GM23338 (cell line): ENCODE data around the gene ARL2BP. TPM values are rescaled to one million over a fixed set of nuclear protein-coding genes. Genes with fewer than 3 reads are reported as not detected.

Source experiments
- ATAC-seq: fragments of 200-7000 bp; cut with Tn5 transposase; 3 replicates; pipeline ENCODE4 v1.9.1; 2020
- DNase-seq: peaks from one replicate; pipeline ENCODE4 v3.0.0-alpha.2; 2015; ENCODE audit warnings: low spot score
- H2AFZ ChIP-seq: fragments of 200-600 bp; sonication (generic); 2 replicates; pipeline ENCODE4 v1.8.0; 2016; ENCODE audit warnings: antibody characterized with exemption, mild to moderate bottlenecking, moderate library complexity
- H3F3A ChIP-seq: fragments of 200-600 bp; sonication (generic); replicated peaks from 2 replicates; pipeline ENCODE4 v1.8.0; 2017; ENCODE audit warnings: antibody characterized with exemption, mixed run types, low read depth
- H3K27ac ChIP-seq: fragments of 200-600 bp; sonication (generic); 2 replicates; pipeline ENCODE4 v1.6.1; 2016; ENCODE audit warnings: low read depth
- H3K27me3 ChIP-seq: fragments of 200-600 bp; sonication (generic); 2 replicates; pipeline ENCODE4 v1.8.0; 2016; ENCODE audit warnings: mild to moderate bottlenecking, mixed run types, moderate library complexity; ENCODE audit not compliant: insufficient read depth
- H3K36me3 ChIP-seq: fragments of 200-600 bp; sonication (generic); 2 replicates; pipeline ENCODE4 v1.8.0; 2016; ENCODE audit warnings: mild to moderate bottlenecking; ENCODE audit not compliant: insufficient read depth
- H3K4me1 ChIP-seq: fragments of 200-600 bp; sonication (generic); 2 replicates; pipeline ENCODE4 v1.8.0; 2016; ENCODE audit warnings: mild to moderate bottlenecking, moderate library complexity; ENCODE audit not compliant: insufficient read depth
- H3K4me2 ChIP-seq: fragments of 200-600 bp; sonication (generic); 2 replicates; pipeline ENCODE4 v1.7.1; 2017; ENCODE audit warnings: mixed run types
- H3K4me3 ChIP-seq: fragments of 200-600 bp; sonication (generic); 2 replicates; pipeline ENCODE4 v1.6.1; 2016; ENCODE audit warnings: mixed run types
- H3K79me2 ChIP-seq: fragments of 200-600 bp; sonication (generic); replicated peaks from 2 replicates; pipeline ENCODE4 v1.8.0; 2017; ENCODE audit warnings: mild to moderate bottlenecking; ENCODE audit not compliant: insufficient read depth
- H3K9me2 ChIP-seq: fragments of 200-600 bp; sonication (generic); 2 replicates; pipeline ENCODE4 v1.8.0; 2017; ENCODE audit not compliant: insufficient read depth
- H4K20me1 ChIP-seq: fragments of 200-600 bp; sonication (generic); replicated peaks from 2 replicates; pipeline ENCODE4 v1.8.0; 2017; ENCODE audit warnings: mild to moderate bottlenecking; ENCODE audit not compliant: insufficient read depth
- H3K27ac Mint-ChIP-seq: 2 replicates; pipeline ENCODE4 v1.8.0; 2020; ENCODE audit warnings: inconsistent platforms, mild to moderate bottlenecking, moderate library complexity, mixed read lengths
- H3K27me3 Mint-ChIP-seq: 3 replicates; pipeline ENCODE4 v1.8.0; 2022; ENCODE audit warnings: low read depth, mild to moderate bottlenecking, moderate library complexity, mixed read lengths, inconsistent platforms; ENCODE audit not compliant: insufficient read depth, poor library complexity
- H3K36me3 Mint-ChIP-seq: 3 replicates; pipeline ENCODE4 v1.8.0; 2021; ENCODE audit warnings: low read depth, mild to moderate bottlenecking, inconsistent platforms, moderate library complexity, mixed read lengths
- H3K4me1 Mint-ChIP-seq: 3 replicates; pipeline ENCODE4 v1.8.0; 2020; ENCODE audit warnings: mild to moderate bottlenecking, inconsistent platforms, mixed read lengths
- H3K4me3 Mint-ChIP-seq: 3 replicates; pipeline ENCODE4 v1.8.0; 2021; ENCODE audit warnings: moderate library complexity, mild to moderate bottlenecking, inconsistent platforms, mixed read lengths
- H3K9me3 Mint-ChIP-seq: 3 replicates; pipeline ENCODE4 v1.8.0; 2020; ENCODE audit warnings: moderate library complexity, mild to moderate bottlenecking, inconsistent platforms, mixed read lengths
- CREB1 ChIP-seq: fragments of 250-450 bp; sonication (Bioruptor Pico); IDR thresholded peaks from 2 replicates; pipeline ENCODE4 v1.5.0; 2020; ENCODE audit warnings: low read depth, mild to moderate bottlenecking, moderate library complexity
- EZH2 ChIP-seq: fragments of 200-600 bp; sonication (generic); IDR thresholded peaks from one replicate; pipeline ENCODE4 v1.8.0; 2017; ENCODE audit warnings: antibody characterized with exemption, mild to moderate bottlenecking, low read depth; ENCODE audit not compliant: unreplicated experiment
- EZH2phosphoT487 ChIP-seq: fragments of 200-600 bp; sonication (generic); IDR thresholded peaks from one replicate; pipeline ENCODE4 v1.8.1; 2018; ENCODE audit warnings: antibody characterized with exemption; ENCODE audit not compliant: unreplicated experiment
- JUNB ChIP-seq: IDR thresholded peaks from one replicate; pipeline ENCODE4 v1.6.1; 2016; ENCODE audit warnings: antibody characterized with exemption; ENCODE audit not compliant: unreplicated experiment
- NANOG ChIP-seq: IDR thresholded peaks from 2 replicates; pipeline ENCODE4 v1.6.1; 2016; ENCODE audit warnings: antibody characterized with exemption, borderline replicate concordance
- POLR2AphosphoS5 ChIP-seq: IDR thresholded peaks from 2 replicates; pipeline ENCODE4 v1.6.1; 2016; ENCODE audit warnings: antibody characterized with exemption, low read depth
- STAT1 ChIP-seq: IDR thresholded peaks from one replicate; pipeline ENCODE4 v1.6.1; 2016; ENCODE audit warnings: antibody characterized with exemption; ENCODE audit not compliant: unreplicated experiment
- ZNF114 ChIP-seq: fragments of 250-450 bp; sonication (Bioruptor Pico); IDR thresholded peaks from 2 replicates; pipeline ENCODE4 v1.5.0; 2020; ENCODE audit warnings: mild to moderate bottlenecking, moderate library complexity
- ZNF331 ChIP-seq: fragments of 250-450 bp; sonication (Bioruptor Pico); IDR thresholded peaks from 2 replicates; pipeline ENCODE4 v1.5.0; 2020; ENCODE audit warnings: low read depth, mild to moderate bottlenecking, moderate library complexity
- polyA plus RNA-seq: library from polyadenylated mRNA; unstranded; fragments of >200 nt; fragmentation: Nextera tagmentation; extraction: Ambion mirVana; gene quantifications from 2 replicates; pipeline ENCODE4 v1.2.1, GENCODE V29; 2016
- total RNA-seq: library from RNA; depleted of rRNA; stranded (reverse); fragments of >200 nt; shearing (Covaris generic); gene quantifications from 2 replicates; pipeline ENCODE4 v1.2.3, GENCODE V29; 2014
- TF ChIP-seq, protein P1 (sequence below), 2 experiments: fragments of 200-600 bp in 1 of 2; sonication (generic) in 1 of 2; conservative IDR thresholded peaks; 2 replicates each; pipeline versions ENCODE4 v1.5.1 to v1.6.1; 2016 to 2017; ENCODE audit warnings: antibody characterized with exemption in 2 of 2, low read depth in 2 of 2, mild to moderate bottlenecking in 2 of 2, moderate library complexity in 1 of 2
- TF ChIP-seq, protein P2 (sequence below): IDR thresholded peaks from 2 replicates; pipeline ENCODE4 v1.6.1; 2016; ENCODE audit warnings: antibody characterized with exemption
- TF ChIP-seq, protein P3 (sequence below): IDR thresholded peaks from one replicate; pipeline ENCODE4 v1.6.1; 2018; ENCODE audit warnings: antibody characterized with exemption; ENCODE audit not compliant: unreplicated experiment
- TF ChIP-seq, protein P4 (sequence below): fragments of 250-450 bp; sonication (Bioruptor Pico); IDR thresholded peaks from 2 replicates; pipeline ENCODE4 v1.5.0; 2020; ENCODE audit warnings: mild to moderate bottlenecking, moderate library complexity

The ARL2BP gene
- total and polyA plus RNA-seq, 2 experiments from 2014 or later: 10.3 to 13.4 TPM

DNA sequence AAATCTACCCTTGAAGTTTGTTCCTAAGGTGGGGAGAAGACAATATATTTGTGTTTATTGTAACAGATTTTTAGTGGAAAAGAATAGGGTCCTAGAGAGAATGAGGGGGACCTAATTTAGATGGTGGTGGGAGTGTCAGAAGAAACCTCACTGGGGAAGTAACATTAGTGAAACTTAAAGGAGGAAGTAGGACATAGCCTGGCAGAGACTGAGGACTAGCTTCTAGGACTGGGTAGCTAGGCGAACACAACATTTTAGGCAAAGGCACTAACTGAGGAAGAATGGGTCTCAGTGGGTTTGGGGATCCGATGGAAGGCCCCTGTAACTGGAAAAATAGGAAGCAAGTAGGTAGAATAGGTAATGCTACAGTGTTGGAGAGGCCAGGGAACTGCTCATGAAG is 4.2 kb upstream of the ARL2BP start:
- no peaks in the 10 kb centered on the region for H3K27me3 ChIP-seq
- no peak overlapping the region for H3K4me3 Mint-ChIP-seq
- H3F3A ChIP-seq: peaks cover 5% of the 10 kb centered on the region; the same call in 1 of the 2 replicates
- no peak for DNase-seq
- no peak overlapping the region for H3K27ac Mint-ChIP-seq
- peaks cover 9% of the 10 kb centered on the region; the same call in 1 of the 2 replicates for H3K36me3 ChIP-seq
- peaks cover 15% of the 10 kb centered on the region for H3K36me3 Mint-ChIP-seq
- peaks cover 4% of the 10 kb centered on the region; the same call in 1 of the 2 replicates for H3K4me1 ChIP-seq
- no peaks in the 10 kb centered on the region for H4K20me1 ChIP-seq
- H3K4me3 ChIP-seq: no peak overlapping the region
- no peak overlapping the region for H3K27ac ChIP-seq
- H3K4me2 ChIP-seq: no peak overlapping the region
- no peaks in the 10 kb centered on the region for H3K79me2 ChIP-seq
- no peaks in the 10 kb centered on the region for H3K9me2 ChIP-seq
- ATAC-seq: no peak
- H3K9me3 Mint-ChIP-seq: no peaks in the 10 kb centered on the region
- TF ChIP-seq EZH2phosphoT487: no peak
- TF ChIP-seq STAT1: no peak
- TF ChIP-seq, protein P1, sequence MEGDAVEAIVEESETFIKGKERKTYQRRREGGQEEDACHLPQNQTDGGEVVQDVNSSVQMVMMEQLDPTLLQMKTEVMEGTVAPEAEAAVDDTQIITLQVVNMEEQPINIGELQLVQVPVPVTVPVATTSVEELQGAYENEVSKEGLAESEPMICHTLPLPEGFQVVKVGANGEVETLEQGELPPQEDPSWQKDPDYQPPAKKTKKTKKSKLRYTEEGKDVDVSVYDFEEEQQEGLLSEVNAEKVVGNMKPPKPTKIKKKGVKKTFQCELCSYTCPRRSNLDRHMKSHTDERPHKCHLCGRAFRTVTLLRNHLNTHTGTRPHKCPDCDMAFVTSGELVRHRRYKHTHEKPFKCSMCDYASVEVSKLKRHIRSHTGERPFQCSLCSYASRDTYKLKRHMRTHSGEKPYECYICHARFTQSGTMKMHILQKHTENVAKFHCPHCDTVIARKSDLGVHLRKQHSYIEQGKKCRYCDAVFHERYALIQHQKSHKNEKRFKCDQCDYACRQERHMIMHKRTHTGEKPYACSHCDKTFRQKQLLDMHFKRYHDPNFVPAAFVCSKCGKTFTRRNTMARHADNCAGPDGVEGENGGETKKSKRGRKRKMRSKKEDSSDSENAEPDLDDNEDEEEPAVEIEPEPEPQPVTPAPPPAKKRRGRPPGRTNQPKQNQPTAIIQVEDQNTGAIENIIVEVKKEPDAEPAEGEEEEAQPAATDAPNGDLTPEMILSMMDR (conservative IDR thresholded peaks at IDR 0.05; ENCODE audit: low read depth in 2 of 2): no peak
- TF ChIP-seq, protein P2, sequence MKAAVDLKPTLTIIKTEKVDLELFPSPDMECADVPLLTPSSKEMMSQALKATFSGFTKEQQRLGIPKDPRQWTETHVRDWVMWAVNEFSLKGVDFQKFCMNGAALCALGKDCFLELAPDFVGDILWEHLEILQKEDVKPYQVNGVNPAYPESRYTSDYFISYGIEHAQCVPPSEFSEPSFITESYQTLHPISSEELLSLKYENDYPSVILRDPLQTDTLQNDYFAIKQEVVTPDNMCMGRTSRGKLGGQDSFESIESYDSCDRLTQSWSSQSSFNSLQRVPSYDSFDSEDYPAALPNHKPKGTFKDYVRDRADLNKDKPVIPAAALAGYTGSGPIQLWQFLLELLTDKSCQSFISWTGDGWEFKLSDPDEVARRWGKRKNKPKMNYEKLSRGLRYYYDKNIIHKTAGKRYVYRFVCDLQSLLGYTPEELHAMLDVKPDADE: no peak
- no peak for TF ChIP-seq ZNF114 (CRISPR knock-in tag)
- no peak for TF ChIP-seq CREB1 (CRISPR knock-in tag)
- TF ChIP-seq, protein P3, sequence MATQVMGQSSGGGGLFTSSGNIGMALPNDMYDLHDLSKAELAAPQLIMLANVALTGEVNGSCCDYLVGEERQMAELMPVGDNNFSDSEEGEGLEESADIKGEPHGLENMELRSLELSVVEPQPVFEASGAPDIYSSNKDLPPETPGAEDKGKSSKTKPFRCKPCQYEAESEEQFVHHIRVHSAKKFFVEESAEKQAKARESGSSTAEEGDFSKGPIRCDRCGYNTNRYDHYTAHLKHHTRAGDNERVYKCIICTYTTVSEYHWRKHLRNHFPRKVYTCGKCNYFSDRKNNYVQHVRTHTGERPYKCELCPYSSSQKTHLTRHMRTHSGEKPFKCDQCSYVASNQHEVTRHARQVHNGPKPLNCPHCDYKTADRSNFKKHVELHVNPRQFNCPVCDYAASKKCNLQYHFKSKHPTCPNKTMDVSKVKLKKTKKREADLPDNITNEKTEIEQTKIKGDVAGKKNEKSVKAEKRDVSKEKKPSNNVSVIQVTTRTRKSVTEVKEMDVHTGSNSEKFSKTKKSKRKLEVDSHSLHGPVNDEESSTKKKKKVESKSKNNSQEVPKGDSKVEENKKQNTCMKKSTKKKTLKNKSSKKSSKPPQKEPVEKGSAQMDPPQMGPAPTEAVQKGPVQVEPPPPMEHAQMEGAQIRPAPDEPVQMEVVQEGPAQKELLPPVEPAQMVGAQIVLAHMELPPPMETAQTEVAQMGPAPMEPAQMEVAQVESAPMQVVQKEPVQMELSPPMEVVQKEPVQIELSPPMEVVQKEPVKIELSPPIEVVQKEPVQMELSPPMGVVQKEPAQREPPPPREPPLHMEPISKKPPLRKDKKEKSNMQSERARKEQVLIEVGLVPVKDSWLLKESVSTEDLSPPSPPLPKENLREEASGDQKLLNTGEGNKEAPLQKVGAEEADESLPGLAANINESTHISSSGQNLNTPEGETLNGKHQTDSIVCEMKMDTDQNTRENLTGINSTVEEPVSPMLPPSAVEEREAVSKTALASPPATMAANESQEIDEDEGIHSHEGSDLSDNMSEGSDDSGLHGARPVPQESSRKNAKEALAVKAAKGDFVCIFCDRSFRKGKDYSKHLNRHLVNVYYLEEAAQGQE: no peak
- TF ChIP-seq, protein P4, sequence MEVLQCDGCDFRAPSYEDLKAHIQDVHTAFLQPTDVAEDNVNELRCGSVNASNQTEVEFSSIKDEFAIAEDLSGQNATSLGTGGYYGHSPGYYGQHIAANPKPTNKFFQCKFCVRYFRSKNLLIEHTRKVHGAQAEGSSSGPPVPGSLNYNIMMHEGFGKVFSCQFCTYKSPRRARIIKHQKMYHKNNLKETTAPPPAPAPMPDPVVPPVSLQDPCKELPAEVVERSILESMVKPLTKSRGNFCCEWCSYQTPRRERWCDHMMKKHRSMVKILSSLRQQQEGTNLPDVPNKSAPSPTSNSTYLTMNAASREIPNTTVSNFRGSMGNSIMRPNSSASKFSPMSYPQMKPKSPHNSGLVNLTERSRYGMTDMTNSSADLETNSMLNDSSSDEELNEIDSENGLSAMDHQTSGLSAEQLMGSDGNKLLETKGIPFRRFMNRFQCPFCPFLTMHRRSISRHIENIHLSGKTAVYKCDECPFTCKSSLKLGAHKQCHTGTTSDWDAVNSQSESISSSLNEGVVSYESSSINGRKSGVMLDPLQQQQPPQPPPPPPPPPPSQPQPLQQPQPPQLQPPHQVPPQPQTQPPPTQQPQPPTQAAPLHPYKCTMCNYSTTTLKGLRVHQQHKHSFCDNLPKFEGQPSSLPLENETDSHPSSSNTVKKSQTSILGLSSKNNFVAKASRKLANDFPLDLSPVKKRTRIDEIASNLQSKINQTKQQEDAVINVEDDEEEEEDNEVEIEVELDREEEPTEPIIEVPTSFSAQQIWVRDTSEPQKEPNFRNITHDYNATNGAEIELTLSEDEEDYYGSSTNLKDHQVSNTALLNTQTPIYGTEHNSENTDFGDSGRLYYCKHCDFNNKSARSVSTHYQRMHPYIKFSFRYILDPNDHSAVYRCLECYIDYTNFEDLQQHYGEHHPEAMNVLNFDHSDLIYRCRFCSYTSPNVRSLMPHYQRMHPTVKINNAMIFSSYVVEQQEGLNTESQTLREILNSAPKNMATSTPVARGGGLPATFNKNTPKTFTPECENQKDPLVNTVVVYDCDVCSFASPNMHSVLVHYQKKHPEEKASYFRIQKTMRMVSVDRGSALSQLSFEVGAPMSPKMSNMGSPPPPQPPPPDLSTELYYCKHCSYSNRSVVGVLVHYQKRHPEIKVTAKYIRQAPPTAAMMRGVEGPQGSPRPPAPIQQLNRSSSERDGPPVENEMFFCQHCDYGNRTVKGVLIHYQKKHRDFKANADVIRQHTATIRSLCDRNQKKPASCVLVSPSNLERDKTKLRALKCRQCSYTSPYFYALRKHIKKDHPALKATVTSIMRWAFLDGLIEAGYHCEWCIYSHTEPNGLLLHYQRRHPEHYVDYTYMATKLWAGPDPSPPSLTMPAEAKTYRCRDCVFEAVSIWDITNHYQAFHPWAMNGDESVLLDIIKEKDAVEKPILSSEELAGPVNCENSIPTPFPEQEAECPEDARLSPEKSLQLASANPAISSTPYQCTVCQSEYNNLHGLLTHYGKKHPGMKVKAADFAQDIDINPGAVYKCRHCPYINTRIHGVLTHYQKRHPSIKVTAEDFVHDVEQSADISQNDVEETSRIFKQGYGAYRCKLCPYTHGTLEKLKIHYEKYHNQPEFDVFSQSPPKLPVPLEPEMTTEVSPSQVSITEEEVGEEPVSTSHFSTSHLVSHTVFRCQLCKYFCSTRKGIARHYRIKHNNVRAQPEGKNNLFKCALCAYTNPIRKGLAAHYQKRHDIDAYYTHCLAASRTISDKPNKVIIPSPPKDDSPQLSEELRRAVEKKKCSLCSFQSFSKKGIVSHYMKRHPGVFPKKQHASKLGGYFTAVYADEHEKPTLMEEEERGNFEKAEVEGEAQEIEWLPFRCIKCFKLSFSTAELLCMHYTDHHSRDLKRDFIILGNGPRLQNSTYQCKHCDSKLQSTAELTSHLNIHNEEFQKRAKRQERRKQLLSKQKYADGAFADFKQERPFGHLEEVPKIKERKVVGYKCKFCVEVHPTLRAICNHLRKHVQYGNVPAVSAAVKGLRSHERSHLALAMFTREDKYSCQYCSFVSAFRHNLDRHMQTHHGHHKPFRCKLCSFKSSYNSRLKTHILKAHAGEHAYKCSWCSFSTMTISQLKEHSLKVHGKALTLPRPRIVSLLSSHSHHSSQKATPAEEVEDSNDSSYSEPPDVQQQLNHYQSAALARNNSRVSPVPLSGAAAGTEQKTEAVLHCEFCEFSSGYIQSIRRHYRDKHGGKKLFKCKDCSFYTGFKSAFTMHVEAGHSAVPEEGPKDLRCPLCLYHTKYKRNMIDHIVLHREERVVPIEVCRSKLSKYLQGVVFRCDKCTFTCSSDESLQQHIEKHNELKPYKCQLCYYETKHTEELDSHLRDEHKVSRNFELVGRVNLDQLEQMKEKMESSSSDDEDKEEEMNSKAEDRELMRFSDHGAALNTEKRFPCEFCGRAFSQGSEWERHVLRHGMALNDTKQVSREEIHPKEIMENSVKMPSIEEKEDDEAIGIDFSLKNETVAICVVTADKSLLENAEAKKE (CRISPR knock-in tag): no peak
- no peak for TF ChIP-seq NANOG
- TF ChIP-seq EZH2: no peak
- no peak for TF ChIP-seq ZNF331 (CRISPR knock-in tag)
- no peak for TF ChIP-seq JUNB
- no peak for TF ChIP-seq POLR2AphosphoS5
- H3K4me1 Mint-ChIP-seq: peaks cover 3% of the 10 kb centered on the region; the same call in 2 of the 3 replicates
- H3K27me3 Mint-ChIP-seq: peaks cover 9% of the 10 kb centered on the region
- H2AFZ ChIP-seq: no peak overlapping the region
